ENCODE results near the gene GRAMD1B.

- TF ChIP-seq, protein P1, sequence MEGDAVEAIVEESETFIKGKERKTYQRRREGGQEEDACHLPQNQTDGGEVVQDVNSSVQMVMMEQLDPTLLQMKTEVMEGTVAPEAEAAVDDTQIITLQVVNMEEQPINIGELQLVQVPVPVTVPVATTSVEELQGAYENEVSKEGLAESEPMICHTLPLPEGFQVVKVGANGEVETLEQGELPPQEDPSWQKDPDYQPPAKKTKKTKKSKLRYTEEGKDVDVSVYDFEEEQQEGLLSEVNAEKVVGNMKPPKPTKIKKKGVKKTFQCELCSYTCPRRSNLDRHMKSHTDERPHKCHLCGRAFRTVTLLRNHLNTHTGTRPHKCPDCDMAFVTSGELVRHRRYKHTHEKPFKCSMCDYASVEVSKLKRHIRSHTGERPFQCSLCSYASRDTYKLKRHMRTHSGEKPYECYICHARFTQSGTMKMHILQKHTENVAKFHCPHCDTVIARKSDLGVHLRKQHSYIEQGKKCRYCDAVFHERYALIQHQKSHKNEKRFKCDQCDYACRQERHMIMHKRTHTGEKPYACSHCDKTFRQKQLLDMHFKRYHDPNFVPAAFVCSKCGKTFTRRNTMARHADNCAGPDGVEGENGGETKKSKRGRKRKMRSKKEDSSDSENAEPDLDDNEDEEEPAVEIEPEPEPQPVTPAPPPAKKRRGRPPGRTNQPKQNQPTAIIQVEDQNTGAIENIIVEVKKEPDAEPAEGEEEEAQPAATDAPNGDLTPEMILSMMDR (conservative IDR thresholded peaks at IDR 0.05; ENCODE audit: low read depth, low read length) = no peak
- TF ChIP-seq EZH2 (IDR thresholded peaks at IDR 0.05; ENCODE audit: low read length, unreplicated experiment) = no peak
- TF ChIP-seq EZH2phosphoT487 (IDR thresholded peaks at IDR 0.05; ENCODE audit: borderline replicate concordance, low read length) = no peak
Observed at GRCh38 chr11:123594188-123594901, 164.3 kb downstream of the GRAMD1B start.
